Mucosa of descending colon (tissue), 3 donors: Measurements from ENCODE around the gene KCTD18. TPM values are rescaled to one million over a fixed set of nuclear protein-coding genes. Genes with fewer than 3 reads are reported as not detected.

Experiments
- ATAC-seq: fragments of 200-7000 bp; cut with Tn5 transposase; one replicate; pipeline ENCODE4 v1.9.1; 2020; ENCODE audit warnings: mild to moderate bottlenecking, moderate library complexity
- DNase-seq, 3 donors: peaks; one replicate each; pipeline ENCODE4 v3.0.0-alpha.2; 2020
- H3K36me3 ChIP-seq: fragments of 200-600 bp; one replicate; pipeline ENCODE4 v1.8.0; 2021; ENCODE audit warnings: low read depth, mild to moderate bottlenecking
- H3K4me1 ChIP-seq: fragments of 200-600 bp; one replicate; pipeline ENCODE4 v1.8.0; 2021; ENCODE audit warnings: low read depth, mild to moderate bottlenecking
- H3K4me3 ChIP-seq: fragments of 200-600 bp; one replicate; pipeline ENCODE4 v1.8.0; 2021; ENCODE audit warnings: mild to moderate bottlenecking
- H3K9me3 ChIP-seq: fragments of 200-600 bp; one replicate; pipeline ENCODE4 v1.8.0; 2021; ENCODE audit warnings: mild to moderate bottlenecking
- intact Hi-C, 2 donors: fragments of 100-400 bp; cut with DNase I in 1 of 2; cut with micrococcal nuclease in 1 of 2; formaldehyde crosslinking; loops; one replicate each; pipeline versions ENCODE4 v1.11.0 to v1.11.1; 2022; cut with DNase I, micrococcal nuclease
- total RNA-seq, 3 donors: library from RNA; stranded (reverse); fragmentation: NEBNext Ultra II Directional in 2 of 3; extraction: Animal tissue kit (Norgen Biotek cat#: 25700) in 2 of 3; gene quantifications; one replicate each; pipeline versions ENCODE4 v1.2.1 to v1.2.4, GENCODE V29; 2021 to 2023
- TF ChIP-seq, protein P1 (sequence below): fragments of 200-600 bp; IDR thresholded peaks from one replicate; pipeline ENCODE4 v1.8.0; 2022; ENCODE audit warnings: antibody characterized with exemption, mild to moderate bottlenecking
- donor health status: DM: no; HTN: no; CAD: no; lungs with moderate emphysema.
- donor health status: DM: no; HTN: no; CAD: no.
- donor health status: DM: no; HTN: yes; CAD: no.

Gene KCTD18
- total RNA-seq, 3 donors from 2014 or later, result 14.1 to 16.6 (median 14.8) TPM

DNA sequence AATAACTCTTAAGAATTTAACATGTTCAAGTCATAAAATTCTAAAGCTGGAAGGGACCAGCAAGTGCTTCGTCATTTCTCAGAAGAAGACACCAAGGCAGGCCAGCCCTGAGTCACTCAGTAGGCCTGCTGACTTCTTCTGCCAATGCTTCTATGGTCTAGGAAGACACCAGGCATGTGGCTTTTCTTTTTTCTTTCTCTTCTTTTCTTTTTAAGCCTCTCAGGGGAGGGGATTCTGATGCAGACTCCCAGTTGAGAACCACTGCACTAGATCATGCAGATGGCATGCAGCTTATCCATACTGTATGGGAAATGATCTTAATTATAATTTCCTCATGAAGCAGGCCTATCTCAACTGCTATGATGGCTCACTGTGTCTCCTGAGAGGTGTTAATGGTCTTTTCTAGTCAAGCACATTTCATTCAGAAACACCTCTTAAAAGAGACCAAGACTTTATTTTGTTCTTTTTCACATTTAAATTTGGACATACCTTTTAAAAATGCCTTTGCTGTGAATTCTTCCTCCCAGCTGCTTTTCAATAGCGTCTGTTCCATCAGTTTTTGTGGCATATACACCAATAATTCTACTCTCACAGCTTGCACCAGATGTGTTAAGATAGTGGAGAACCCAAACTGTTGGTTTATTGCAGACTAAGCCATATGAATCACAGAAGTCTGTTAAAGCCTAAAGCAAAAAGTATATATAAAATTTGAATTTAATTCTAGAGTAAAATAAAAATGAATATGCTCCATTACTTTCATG is 11.3 kb downstream of the KCTD18 start:
- DNase-seq, result no peak
- Histone ChIP-seq H3K36me3 (no peaks in the 10 kb centered on the region), H3K4me1 (no peaks in the 10 kb centered on the region), H3K4me3 (no peak overlapping the region), H3K9me3 (no peaks in the 10 kb centered on the region)
- TF ChIP-seq, protein P1, sequence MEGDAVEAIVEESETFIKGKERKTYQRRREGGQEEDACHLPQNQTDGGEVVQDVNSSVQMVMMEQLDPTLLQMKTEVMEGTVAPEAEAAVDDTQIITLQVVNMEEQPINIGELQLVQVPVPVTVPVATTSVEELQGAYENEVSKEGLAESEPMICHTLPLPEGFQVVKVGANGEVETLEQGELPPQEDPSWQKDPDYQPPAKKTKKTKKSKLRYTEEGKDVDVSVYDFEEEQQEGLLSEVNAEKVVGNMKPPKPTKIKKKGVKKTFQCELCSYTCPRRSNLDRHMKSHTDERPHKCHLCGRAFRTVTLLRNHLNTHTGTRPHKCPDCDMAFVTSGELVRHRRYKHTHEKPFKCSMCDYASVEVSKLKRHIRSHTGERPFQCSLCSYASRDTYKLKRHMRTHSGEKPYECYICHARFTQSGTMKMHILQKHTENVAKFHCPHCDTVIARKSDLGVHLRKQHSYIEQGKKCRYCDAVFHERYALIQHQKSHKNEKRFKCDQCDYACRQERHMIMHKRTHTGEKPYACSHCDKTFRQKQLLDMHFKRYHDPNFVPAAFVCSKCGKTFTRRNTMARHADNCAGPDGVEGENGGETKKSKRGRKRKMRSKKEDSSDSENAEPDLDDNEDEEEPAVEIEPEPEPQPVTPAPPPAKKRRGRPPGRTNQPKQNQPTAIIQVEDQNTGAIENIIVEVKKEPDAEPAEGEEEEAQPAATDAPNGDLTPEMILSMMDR, result no peak
- intact Hi-C loops, result no loop called here
- no peak for ATAC-seq

- H3K4me3 ChIP-seq, result no peak overlapping the region
- TF ChIP-seq, protein P1, result no peak
- H3K36me3 ChIP-seq, result no peaks in the 10 kb centered on the region
- intact Hi-C loops, result no loop called here
- H3K4me1 ChIP-seq, result no peaks in the 10 kb centered on the region
- DNase-seq, result no peak
- H3K9me3 ChIP-seq, result no peaks in the 10 kb centered on the region
- ATAC-seq, result no peak
Observed at GRCh38 chr2:200496696-200497095, 13.2 kb downstream of the KCTD18 start.

- intact Hi-C loops, result no loop called here
- TF ChIP-seq, protein P1, result no peak
- H3K4me3 ChIP-seq, result no peak overlapping the region
- H3K9me3 ChIP-seq, result no peaks in the 10 kb centered on the region
- H3K4me1 ChIP-seq, result no peaks in the 10 kb centered on the region
- no peak for DNase-seq
- no peaks in the 10 kb centered on the region for H3K36me3 ChIP-seq
- ATAC-seq, result no peak
Observed at GRCh38 chr2:200494048-200494447, 15.8 kb downstream of the KCTD18 start.

DNA sequence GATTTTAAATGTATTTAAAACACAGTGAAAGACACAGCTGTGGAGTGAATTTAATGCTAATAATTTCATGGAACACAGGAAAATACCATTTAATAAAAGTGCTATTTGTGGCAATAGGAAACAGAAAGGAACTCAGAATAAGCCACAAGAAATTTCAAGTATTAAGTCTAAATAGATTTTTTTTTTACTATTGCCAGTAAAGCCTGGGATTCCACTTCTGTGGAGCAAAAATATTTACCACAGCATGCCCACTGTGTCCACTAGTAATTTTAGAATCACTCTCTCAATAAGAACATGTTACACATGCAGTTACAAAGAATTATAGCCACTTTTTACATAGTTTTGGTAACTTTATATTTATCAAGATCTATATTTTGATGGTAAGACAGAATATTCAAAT is 17.2 kb downstream of the KCTD18 start:
- no peaks in the 10 kb centered on the region for H3K36me3 ChIP-seq

DNA sequence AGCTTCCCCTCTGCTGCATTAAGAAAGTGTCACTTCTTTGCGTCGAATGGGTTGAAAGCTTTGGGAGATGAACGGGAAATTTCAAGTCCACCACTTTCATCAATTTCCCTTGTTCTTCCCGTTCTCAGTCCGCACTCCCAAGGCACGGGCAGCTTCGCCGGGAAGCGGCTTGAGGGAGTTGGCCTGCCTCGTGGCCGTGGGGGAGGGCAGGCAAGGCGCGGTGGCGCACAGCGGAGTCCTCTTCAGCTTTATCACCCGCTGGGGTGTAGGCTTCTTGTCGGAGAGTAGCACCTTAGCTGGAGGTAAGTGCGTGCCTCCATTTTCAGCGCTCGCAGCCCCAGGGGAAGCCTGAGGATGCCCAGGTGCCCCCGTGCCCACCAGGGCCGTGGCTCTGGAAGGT is 19.9 kb downstream of the KCTD18 start:
- no peaks in the 10 kb centered on the region for H3K9me3 ChIP-seq
- intact Hi-C loops, result no loop called here
- H3K4me3 ChIP-seq, result no peak overlapping the region
- DNase-seq (no peak), ATAC-seq (no peak)
- no peaks in the 10 kb centered on the region for H3K4me1 ChIP-seq
- H3K36me3 ChIP-seq, result no peaks in the 10 kb centered on the region
- TF ChIP-seq, protein P1, result no peak

More for the DNA sequence above, 17.2 kb downstream of the KCTD18 start:
- no peak for ATAC-seq
- TF ChIP-seq, protein P1, result no peak
- DNase-seq, result no peak
- intact Hi-C loops, result no loop called here
- H3K4me1 ChIP-seq, result no peaks in the 10 kb centered on the region
- no peaks in the 10 kb centered on the region for H3K9me3 ChIP-seq
- H3K4me3 ChIP-seq, result no peak overlapping the region
